Adrenal gland (tissue), 12 donors: ENCODE data around the gene ZNF30. TPM values are rescaled to one million over a fixed set of nuclear protein-coding genes. Genes with fewer than 3 reads are reported as not detected.

Experiments used
- DNase-seq, 7 donors: peaks; one replicate each; pipeline ENCODE4 v3.0.0-alpha.2; 2019 to 2020
- H3K27ac ChIP-seq, 5 donors: fragments of 200-600 bp; sonication (generic) in 4 of 5; 1 replicate in 3 of 5; 2 replicates in 2 of 5; pipeline versions ENCODE4 v1.5.1 to v1.8.0; 2016 to 2020; ENCODE audit warnings: mild to moderate bottlenecking in 1 of 5
- H3K27me3 ChIP-seq: fragments of 200-600 bp; 2 replicates; pipeline ENCODE4 v1.8.0; 2021
- H3K36me3 ChIP-seq, 2 donors: fragments of 200-600 bp; replicated peaks in 1 of 2; 1 replicate in 1 of 2; 2 replicates in 1 of 2; pipeline versions ENCODE4 v1.5.1 to v1.8.0; 2018 to 2022
- H3K4me1 ChIP-seq, 2 donors: fragments of 200-600 bp; replicated peaks in 1 of 2; 1 replicate in 1 of 2; 2 replicates in 1 of 2; pipeline versions ENCODE4 v1.5.1 to v1.8.0; 2018 to 2021
- H3K4me3 ChIP-seq, 4 donors: fragments of 200-600 bp; sonication (generic) in 3 of 4; one replicate each; pipeline ENCODE4 v1.5.1; 2016 to 2018
- H3K9me3 ChIP-seq, 3 donors: fragments of 200-600 bp; sonication (generic) in 1 of 3; replicated peaks in 1 of 3; 1 replicate in 2 of 3; 2 replicates in 1 of 3; pipeline versions ENCODE4 v1.5.1 to v1.8.0; 2016 to 2021
- POLR2A ChIP-seq, 2 donors: fragments of 450-650 bp; IDR thresholded peaks; one replicate each; pipeline ENCODE4 v1.6.1; 2017; ENCODE audit warnings: antibody characterized with exemption in 2 of 2, mild to moderate bottlenecking in 2 of 2, moderate library complexity in 1 of 2
- WGBS, 4 donors: extraction: QIAGEN DNeasy Blood & Tissue Kit in 2 of 4; methylation state at CpG; one replicate each; pipeline versions ENCODE4 v1.1.5 to v1.1.7; 2013 to 2017; 5-methylcytosine and 5-hydroxymethylcytosine counted together
- intact Hi-C, 2 donors: fragments of 100-400 bp; cut with DNase I; formaldehyde crosslinking; loops; one replicate each; pipeline versions ENCODE4 v1.14.1 to v1.15.0; 2022 to 2023
- polyA plus RNA-seq, 3 donors: library from polyadenylated mRNA; stranded (reverse); fragments of 200-250 nt in 2 of 3; fragments of 350-450 nt in 1 of 3; fragmentation: Illumina TruSeq in 1 of 3; extraction: RNeasy Lipid Tissue Mini Kit (QIAGEN cat#74804) in 1 of 3; gene quantifications; one replicate each; pipeline ENCODE4 v1.2.3, GENCODE V29; 2013 to 2014
- total RNA-seq, 9 donors: library from RNA; depleted of rRNA in 4 of 9; stranded (reverse); fragments of >200 nt in 4 of 9; fragments of 120-200 nt in 1 of 9; fragmentation: NEBNext Ultra II Directional in 1 of 9; extraction: Animal tissue kit (Norgen Biotek cat#: 25700) in 1 of 9; gene quantifications; one replicate each; pipeline versions ENCODE4 v1.1.0 to v1.2.4, GENCODE V29; 2013 to 2023
- TF ChIP-seq, protein P1 (sequence below), 6 experiments: fragments of 450-650 bp in 4 of 6; fragments of 200-600 bp in 2 of 6; sonication (generic) in 1 of 6; IDR thresholded peaks; 1 replicate in 5 of 6; 2 replicates in 1 of 6; pipeline versions ENCODE4 v1.5.1 to v1.8.0; 2016 to 2021; ENCODE audit warnings: antibody characterized with exemption in 6 of 6, mild to moderate bottlenecking in 2 of 6, moderate library complexity in 1 of 6
- donor health status: healthy with polysubstance abuse.
- donor health status: Bipolar disorder and iron deficiency.
- donor health status: DM: yes; HTN: yes; CAD: no.
- donor health status: DM: no; HTN: no; CAD: no.
- donor health status: DM: no; HTN: no; CAD: no.
- donor health status: DM: yes; HTN: yes; CAD: no.

ZNF30 gene
- total and polyA plus RNA-seq, 12 donors: 2.1 to 5.6 (median 3.6) TPM

DNA sequence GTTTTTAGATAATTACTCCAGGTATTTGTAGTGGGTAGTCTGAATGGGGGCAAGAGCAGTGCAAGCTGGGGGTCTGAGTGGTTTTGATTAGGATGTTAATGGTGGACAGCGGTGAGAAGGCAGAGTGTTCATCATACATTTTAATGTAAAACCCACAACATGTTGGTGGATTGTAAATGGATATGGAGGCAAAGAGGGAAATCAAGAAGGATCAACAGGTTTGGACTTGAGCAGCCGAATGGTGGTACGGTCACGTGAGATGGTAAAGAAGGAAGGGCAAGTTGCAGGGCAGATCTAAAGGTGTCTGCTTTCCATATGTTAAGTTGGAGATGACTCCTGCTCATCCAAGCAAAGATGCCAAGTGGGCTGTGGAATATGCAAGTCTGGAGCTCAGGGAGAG is 9.5 kb downstream of the ZNF30 start:
- WGBS, 4 donors: 95 to 100% (median 99%) methylated on average over 4 of the region's 4 CpGs
- Histone ChIP-seq H3K36me3 (peaks cover 0 to 13% of the 10 kb centered on the region in 2 donors), H3K4me3 (no peak overlapping the region), H3K4me1 (no peaks in the 10 kb centered on the region), H3K27me3 (no peaks in the 10 kb centered on the region), H3K27ac (no peak overlapping the region), H3K9me3 (no peaks in the 10 kb centered on the region)
- intact Hi-C loops: no loop called here
- DNase-seq: no peak
- TF ChIP-seq, protein P1, sequence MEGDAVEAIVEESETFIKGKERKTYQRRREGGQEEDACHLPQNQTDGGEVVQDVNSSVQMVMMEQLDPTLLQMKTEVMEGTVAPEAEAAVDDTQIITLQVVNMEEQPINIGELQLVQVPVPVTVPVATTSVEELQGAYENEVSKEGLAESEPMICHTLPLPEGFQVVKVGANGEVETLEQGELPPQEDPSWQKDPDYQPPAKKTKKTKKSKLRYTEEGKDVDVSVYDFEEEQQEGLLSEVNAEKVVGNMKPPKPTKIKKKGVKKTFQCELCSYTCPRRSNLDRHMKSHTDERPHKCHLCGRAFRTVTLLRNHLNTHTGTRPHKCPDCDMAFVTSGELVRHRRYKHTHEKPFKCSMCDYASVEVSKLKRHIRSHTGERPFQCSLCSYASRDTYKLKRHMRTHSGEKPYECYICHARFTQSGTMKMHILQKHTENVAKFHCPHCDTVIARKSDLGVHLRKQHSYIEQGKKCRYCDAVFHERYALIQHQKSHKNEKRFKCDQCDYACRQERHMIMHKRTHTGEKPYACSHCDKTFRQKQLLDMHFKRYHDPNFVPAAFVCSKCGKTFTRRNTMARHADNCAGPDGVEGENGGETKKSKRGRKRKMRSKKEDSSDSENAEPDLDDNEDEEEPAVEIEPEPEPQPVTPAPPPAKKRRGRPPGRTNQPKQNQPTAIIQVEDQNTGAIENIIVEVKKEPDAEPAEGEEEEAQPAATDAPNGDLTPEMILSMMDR (IDR thresholded peaks at IDR 0.05): no peak
- TF ChIP-seq POLR2A (IDR thresholded peaks at IDR 0.05): no peak

DNA sequence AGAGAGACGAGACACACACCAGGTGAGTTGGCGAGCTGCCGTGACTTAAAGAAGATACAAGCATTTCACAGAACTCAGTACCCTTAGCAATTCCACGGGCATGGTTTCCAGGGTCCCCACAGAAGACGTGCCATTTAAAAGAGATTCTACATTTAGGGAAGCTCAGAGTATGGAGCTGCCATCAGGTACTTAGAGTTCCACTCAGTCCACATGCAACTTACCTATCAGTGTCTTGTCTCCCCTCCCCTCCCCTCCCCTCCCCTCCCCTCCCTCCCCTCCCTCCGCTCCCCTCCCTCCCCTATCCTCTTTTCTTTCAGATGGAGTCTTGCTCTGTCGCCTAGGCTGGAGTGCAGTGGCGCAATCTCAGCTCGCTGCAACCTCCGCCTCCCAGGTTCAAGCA is 12.2 kb downstream of the ZNF30 start:
- Histone ChIP-seq H3K4me1 (no peaks in the 10 kb centered on the region), H3K9me3 (peaks cover 0 to 22% (median 0%) of the 10 kb centered on the region in 3 donors), H3K27ac (no peak overlapping the region), H3K36me3 (peaks cover 0 to 11% of the 10 kb centered on the region in 2 donors), H3K4me3 (no peak overlapping the region), H3K27me3 (no peaks in the 10 kb centered on the region)
- no peak for TF ChIP-seq POLR2A (IDR thresholded peaks at IDR 0.05)
- TF ChIP-seq, protein P1 (IDR thresholded peaks at IDR 0.05): no peak
- 85 to 93% (median 92%) methylated on average over 7 to 10 of the region's 10 CpGs for WGBS, 4 donors
- no peak for DNase-seq
- intact Hi-C loops: no loop called here

DNA sequence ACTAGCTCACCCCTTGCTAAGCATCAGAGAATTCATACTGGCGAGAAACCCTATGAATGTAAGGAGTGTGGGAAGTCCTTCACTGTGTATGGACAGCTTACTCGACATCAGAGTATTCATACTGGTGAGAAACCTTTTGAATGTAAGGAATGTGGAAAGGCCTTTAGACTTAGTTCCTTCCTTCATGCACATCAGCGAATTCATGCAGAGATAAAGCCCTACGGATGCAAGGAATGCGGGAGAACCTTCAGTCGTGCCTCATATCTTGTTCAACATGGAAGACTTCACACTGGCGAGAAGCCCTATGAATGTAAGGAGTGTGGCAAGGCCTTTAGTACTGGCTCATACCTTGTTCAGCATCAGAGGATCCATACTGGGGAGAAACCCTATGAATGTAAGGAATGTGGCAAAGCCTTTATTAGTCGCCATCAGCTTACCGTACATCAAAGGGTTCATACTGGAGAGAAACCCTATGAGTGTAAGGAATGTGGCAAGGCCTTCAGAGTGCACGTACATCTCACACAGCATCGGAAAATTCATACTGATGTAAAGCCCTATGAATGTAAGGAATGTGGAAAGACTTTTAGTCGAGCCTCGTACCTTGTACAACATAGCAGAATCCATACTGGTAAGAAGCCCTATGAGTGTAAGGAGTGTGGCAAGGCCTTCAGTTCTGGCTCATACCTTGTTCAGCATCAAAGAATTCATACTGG is 17.3 kb downstream of the ZNF30 start:
- no peak for DNase-seq
- Histone ChIP-seq H3K27me3 (no peaks in the 10 kb centered on the region), H3K36me3 (peaks cover 0 to 3% of the 10 kb centered on the region in 2 donors), H3K4me1 (no peaks in the 10 kb centered on the region), H3K4me3 (no peak overlapping the region), H3K9me3 (peaks cover 0 to 49% (median 0%) of the 10 kb centered on the region in 3 donors), H3K27ac (no peak overlapping the region)
- intact Hi-C loops: no loop called here
- no peak for TF ChIP-seq POLR2A (IDR thresholded peaks at IDR 0.05)
- TF ChIP-seq, protein P1 (IDR thresholded peaks at IDR 0.05): no peak
- WGBS, 4 donors: 92 to 98% (median 95%) methylated on average over 13 of the region's 13 CpGs

DNA sequence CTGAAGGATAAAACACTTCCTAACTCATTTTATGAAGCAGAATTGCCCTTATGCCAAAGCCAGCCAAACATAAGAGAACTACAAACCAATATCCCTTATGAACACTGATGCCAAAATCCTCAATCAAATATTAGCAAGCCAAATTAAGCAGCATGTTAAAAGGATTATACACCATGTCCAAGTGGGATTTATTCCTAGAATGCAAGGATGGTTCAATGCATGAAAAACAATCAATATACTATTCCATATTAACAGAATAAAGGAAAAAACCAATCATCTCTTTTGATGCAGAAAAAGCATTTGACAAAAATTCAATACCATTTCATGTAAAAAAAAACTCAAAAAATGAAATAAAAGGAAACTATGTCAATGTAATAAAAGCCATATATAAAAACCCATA is 26.4 kb downstream of the ZNF30 start:
- peaks cover 3 to 37% (median 21%) of the 10 kb centered on the region in 3 donors for H3K9me3 ChIP-seq
- H3K36me3 ChIP-seq: peaks cover 0 to 4% of the 10 kb centered on the region in 2 donors
- no peak overlapping the region for H3K4me3 ChIP-seq
- intact Hi-C loops: no loop called here
- H3K27me3 ChIP-seq: no peaks in the 10 kb centered on the region
- TF ChIP-seq, protein P1 (IDR thresholded peaks at IDR 0.05): no peak
- no peak for TF ChIP-seq POLR2A (IDR thresholded peaks at IDR 0.05)
- H3K4me1 ChIP-seq: no peaks in the 10 kb centered on the region
- H3K27ac ChIP-seq: no peak overlapping the region
- no peak for DNase-seq
